NB4 (cell line): ENCODE results near the gene MAN2A2.

Experiments
- CTCF ChIP-seq: IDR thresholded peaks from one replicate; pipeline ENCODE4 v1.5.1; 2012; ENCODE audit warnings: low read depth, low read length
- MYC ChIP-seq: IDR thresholded peaks from 2 replicates; pipeline ENCODE4 v1.6.1; 2011; ENCODE audit warnings: low read depth, low read length
- POLR2A ChIP-seq: IDR thresholded peaks from 2 replicates; pipeline ENCODE4 v1.6.1; 2011; ENCODE audit warnings: mild to moderate bottlenecking; ENCODE audit not compliant: insufficient read length; ENCODE audit errors: extremely low read depth
- TF ChIP-seq, protein P1 (sequence below): IDR thresholded peaks from 2 replicates; pipeline ENCODE4 v1.6.1; 2011; ENCODE audit warnings: low read depth, low read length

GRCh38 chr15:90966262-90966661 is 63.2 kb downstream of the MAN2A2 start:
- no peak for TF ChIP-seq CTCF
- TF ChIP-seq POLR2A: no peak
- no peak for TF ChIP-seq MYC
- TF ChIP-seq, protein P1, sequence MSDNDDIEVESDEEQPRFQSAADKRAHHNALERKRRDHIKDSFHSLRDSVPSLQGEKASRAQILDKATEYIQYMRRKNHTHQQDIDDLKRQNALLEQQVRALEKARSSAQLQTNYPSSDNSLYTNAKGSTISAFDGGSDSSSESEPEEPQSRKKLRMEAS: no peak
